Left ventricle myocardium inferior (tissue), 1 donor: Measurements from ENCODE around the gene ABHD14A. TPM values are rescaled to one million over a fixed set of nuclear protein-coding genes. Genes with fewer than 3 reads are reported as not detected.

ENCODE experiments used
- DNase-seq: peaks from one replicate; pipeline ENCODE4 v3.0.0-alpha.2; 2020
- H3K27ac ChIP-seq: fragments of 200-600 bp; replicated peaks from 2 replicates; pipeline ENCODE4 v1.8.0; 2021
- H3K27me3 ChIP-seq: fragments of 200-600 bp; 2 replicates; pipeline ENCODE4 v1.8.0; 2021; ENCODE audit warnings: low read depth
- H3K36me3 ChIP-seq: fragments of 200-600 bp; 2 replicates; pipeline ENCODE4 v1.8.0; 2021
- H3K4me1 ChIP-seq: fragments of 200-600 bp; 2 replicates; pipeline ENCODE4 v1.8.0; 2021
- H3K4me3 ChIP-seq: fragments of 200-600 bp; 2 replicates; pipeline ENCODE4 v1.8.0; 2021; ENCODE audit warnings: mild to moderate bottlenecking, moderate library complexity
- H3K9me3 ChIP-seq: fragments of 200-600 bp; replicated peaks from 2 replicates; pipeline ENCODE4 v1.8.0; 2021
- CTCF ChIP-seq: fragments of 200-600 bp; IDR thresholded peaks from 2 replicates; pipeline ENCODE4 v1.8.0; 2021; ENCODE audit warnings: antibody characterized with exemption, mild to moderate bottlenecking, borderline replicate concordance
- intact Hi-C: fragments of 100-400 bp; cut with micrococcal nuclease; formaldehyde crosslinking; loops from one replicate; pipeline ENCODE4 v1.11.0; 2022
- total RNA-seq: library from RNA; stranded (reverse); fragmentation: NEBNext Ultra II Directional; extraction: Animal tissue kit (Norgen Biotek cat#: 25700); gene quantifications from one replicate; pipeline ENCODE4 v1.2.1, GENCODE V29; 2021
- donor health status: DM: no; HTN: yes; CAD: no; lungs with severe emphysema.

ABHD14A gene
- total RNA-seq, 1 donor from 2014 or later = 25.8 TPM

- intact Hi-C loops = no loop called here
- TF ChIP-seq CTCF = peak; percentile 41
- H3K27ac ChIP-seq = peak within 1 kb of the TSS; percentile 84
Measured at GRCh38 chr3:51995346-51996163, 20.7 kb downstream of the ABHD14A start, which contains the start of gene RPL29. Gene RPL29, minus strand, starts transcription at chr3:51995895. Its CDS starts 434 bp downstream, at chr3:51995461.

GRCh38 chr3:51997172-51997571 lies 22.3 kb downstream of the ABHD14A start:
- Histone ChIP-seq H3K27me3 (no peaks in the 10 kb centered on the region), H3K4me1 (peaks cover 40% of the 10 kb centered on the region), H3K4me3 (no peak overlapping the region), H3K9me3 (no peaks in the 10 kb centered on the region), H3K36me3 (peaks cover 26% of the 10 kb centered on the region), H3K27ac (no peak overlapping the region)
- DNase-seq = no peak
- intact Hi-C loops = no loop called here
- no peak for TF ChIP-seq CTCF

More at GRCh38 chr3:51995346-51996163, 20.7 kb downstream of the ABHD14A start, which contains the start of gene RPL29:
- DNase-seq = peak; percentile 90
- Histone ChIP-seq H3K9me3 (no peaks in the 10 kb centered on the region), H3K36me3 (peaks cover 32% of the 10 kb centered on the region), H3K4me3 (peak within 1 kb of the TSS; percentile 82), H3K4me1 (peaks cover 34% of the 10 kb centered on the region), H3K27me3 (no peaks in the 10 kb centered on the region)

GRCh38 chr3:51997935-51998596 lies 23.2 kb downstream of the ABHD14A start:
- DNase-seq = no peak
- peaks cover 20% of the 10 kb centered on the region for H3K36me3 ChIP-seq
- no peaks in the 10 kb centered on the region for H3K9me3 ChIP-seq
- TF ChIP-seq CTCF = no peak
- peaks cover 35% of the 10 kb centered on the region for H3K4me1 ChIP-seq
- no peak overlapping the region for H3K27ac ChIP-seq
- no peak overlapping the region for H3K4me3 ChIP-seq
- no peaks in the 10 kb centered on the region for H3K27me3 ChIP-seq
- intact Hi-C loops = no loop called here

- no peaks in the 10 kb centered on the region for H3K9me3 ChIP-seq
- H3K4me3 ChIP-seq = no peak overlapping the region
- H3K27ac ChIP-seq = no peak overlapping the region
- peaks cover 29% of the 10 kb centered on the region for H3K4me1 ChIP-seq
- no peak for DNase-seq
- intact Hi-C loops = no loop called here
- H3K36me3 ChIP-seq = peaks cover 13% of the 10 kb centered on the region
- no peaks in the 10 kb centered on the region for H3K27me3 ChIP-seq
- no peak for TF ChIP-seq CTCF
Measured at GRCh38 chr3:51998774-51999173, 23.9 kb downstream of the ABHD14A start.

GRCh38 chr3:51999846-52000245 lies 25.0 kb downstream of the ABHD14A start:
- Histone ChIP-seq H3K4me3 (no peak overlapping the region), H3K4me1 (peaks cover 29% of the 10 kb centered on the region), H3K9me3 (no peaks in the 10 kb centered on the region), H3K27ac (no peak overlapping the region), H3K27me3 (no peaks in the 10 kb centered on the region), H3K36me3 (peaks cover 2% of the 10 kb centered on the region)
- intact Hi-C loops = loop anchor here (5.0 to 10.0 kb wide), 2 partner anchors 55 to 142 kb away; partner anchors contain the start of gene DUSP7
- DNase-seq = no peak
- no peak for TF ChIP-seq CTCF
